Measurements from ENCODE around the gene SF3B1. TPM values are rescaled to one million over a fixed set of nuclear protein-coding genes. Genes with fewer than 3 reads are reported as not detected.

SF3B1 gene
- total RNA-seq, 1 donor from 2014 or later, result 414 TPM

- Mint-ChIP-seq H3K4me3 (no peak overlapping the region), H3K4me1 (no peaks in the 10 kb centered on the region), H3K36me3 (peaks cover 39% of the 10 kb centered on the region), H3K27me3 (ENCODE audit: low read depth) (no peaks in the 10 kb centered on the region), H3K9me3 (no peaks in the 10 kb centered on the region), H3K27ac (no peak overlapping the region)
- no peak for DNase-seq (ENCODE audit: low spot score in 2 of 2, unreplicated experiment in 2 of 2)
- TF ChIP-seq CTCF (IDR thresholded peaks at IDR 0.05; ENCODE audit: unreplicated experiment), result no peak
These were observed 18.6 kb downstream of the SF3B1 start for GRCh38 chr2:197416268-197416667.

GRCh38 chr2:197414515-197414914, 20.3 kb downstream of the SF3B1 start:
- H3K4me3 Mint-ChIP-seq, result no peak overlapping the region
- TF ChIP-seq CTCF (IDR thresholded peaks at IDR 0.05; ENCODE audit: unreplicated experiment), result no peak
- DNase-seq (ENCODE audit: low spot score in 2 of 2, unreplicated experiment in 2 of 2), result no peak
- H3K9me3 Mint-ChIP-seq, result no peaks in the 10 kb centered on the region
- peak overlapping the region; percentile 59 for H3K27ac Mint-ChIP-seq
- peaks cover 50% of the 10 kb centered on the region for H3K36me3 Mint-ChIP-seq
- no peaks in the 10 kb centered on the region for H3K4me1 Mint-ChIP-seq
- H3K27me3 Mint-ChIP-seq (ENCODE audit: low read depth), result no peaks in the 10 kb centered on the region

GRCh38 chr2:197414039-197414438, 20.8 kb downstream of the SF3B1 start:
- TF ChIP-seq CTCF (IDR thresholded peaks at IDR 0.05; ENCODE audit: unreplicated experiment), result no peak
- Mint-ChIP-seq H3K36me3 (peaks cover 51% of the 10 kb centered on the region), H3K9me3 (no peaks in the 10 kb centered on the region), H3K27me3 (ENCODE audit: low read depth) (no peaks in the 10 kb centered on the region), H3K4me1 (no peaks in the 10 kb centered on the region), H3K27ac (no peak overlapping the region), H3K4me3 (no peak overlapping the region)
- DNase-seq (ENCODE audit: low spot score in 2 of 2, unreplicated experiment in 2 of 2), result no peak

- no peak for TF ChIP-seq CTCF (IDR thresholded peaks at IDR 0.05; ENCODE audit: unreplicated experiment)
- no peak overlapping the region for H3K27ac Mint-ChIP-seq
- no peaks in the 10 kb centered on the region for H3K4me1 Mint-ChIP-seq
These were observed 29.2 kb downstream of the SF3B1 start for GRCh38 chr2:197405582-197405981.

GRCh38 chr2:197399887-197400540, 34.8 kb downstream of the SF3B1 start:
- peaks cover 57% of the 10 kb centered on the region for H3K36me3 Mint-ChIP-seq

More at GRCh38 chr2:197405582-197405981, 29.2 kb downstream of the SF3B1 start:
- no peak for DNase-seq (ENCODE audit: low spot score in 2 of 2, unreplicated experiment in 2 of 2)
- no peak overlapping the region for H3K4me3 Mint-ChIP-seq
- no peaks in the 10 kb centered on the region for H3K27me3 Mint-ChIP-seq (ENCODE audit: low read depth)
- H3K9me3 Mint-ChIP-seq, result no peaks in the 10 kb centered on the region
- H3K36me3 Mint-ChIP-seq, result peaks cover 48% of the 10 kb centered on the region

More at GRCh38 chr2:197399887-197400540, 34.8 kb downstream of the SF3B1 start:
- no peaks in the 10 kb centered on the region for H3K9me3 Mint-ChIP-seq
- H3K27ac Mint-ChIP-seq, result no peak overlapping the region
- no peaks in the 10 kb centered on the region for H3K4me1 Mint-ChIP-seq
- H3K4me3 Mint-ChIP-seq, result no peak overlapping the region
- no peak for TF ChIP-seq CTCF (IDR thresholded peaks at IDR 0.05; ENCODE audit: unreplicated experiment)
- DNase-seq (ENCODE audit: low spot score in 2 of 2, unreplicated experiment in 2 of 2), result no peak
- no peaks in the 10 kb centered on the region for H3K27me3 Mint-ChIP-seq (ENCODE audit: low read depth)

All from mesothelial cell of epicardium (in vitro differentiated cells).